GM21717 (cell line): Measurements from ENCODE around the gene INPP5A.

ENCODE experiments used
- ATAC-seq: cut with Tn5 transposase; IDR thresholded peaks from one replicate; pipeline ENCODE4 v1.9.1; 2021; ENCODE audit warnings: mild to moderate bottlenecking, moderate library complexity; ENCODE audit not compliant: unreplicated experiment

INPP5A gene

DNA sequence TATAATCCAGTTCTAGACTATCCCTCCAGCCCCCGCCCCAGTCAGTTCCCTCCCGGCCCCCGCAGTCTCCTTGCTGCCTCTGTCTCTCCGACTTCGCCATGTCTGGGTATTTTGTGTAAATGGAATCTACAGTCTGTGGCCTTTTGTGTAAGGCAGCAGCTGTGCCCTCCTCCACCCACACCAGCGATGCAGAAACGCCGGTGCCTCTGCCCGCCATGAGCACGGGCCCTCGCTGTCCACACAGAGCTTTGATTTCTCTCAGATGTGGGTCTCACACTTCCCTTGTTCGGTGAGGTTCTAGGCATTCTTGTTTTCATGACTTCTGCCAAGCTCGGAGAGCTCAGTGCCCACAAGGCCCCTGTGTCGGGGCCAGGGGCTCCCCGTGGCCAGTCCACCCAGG lies 210.5 kb downstream of the INPP5A start:
- no peak for ATAC-seq

DNA sequence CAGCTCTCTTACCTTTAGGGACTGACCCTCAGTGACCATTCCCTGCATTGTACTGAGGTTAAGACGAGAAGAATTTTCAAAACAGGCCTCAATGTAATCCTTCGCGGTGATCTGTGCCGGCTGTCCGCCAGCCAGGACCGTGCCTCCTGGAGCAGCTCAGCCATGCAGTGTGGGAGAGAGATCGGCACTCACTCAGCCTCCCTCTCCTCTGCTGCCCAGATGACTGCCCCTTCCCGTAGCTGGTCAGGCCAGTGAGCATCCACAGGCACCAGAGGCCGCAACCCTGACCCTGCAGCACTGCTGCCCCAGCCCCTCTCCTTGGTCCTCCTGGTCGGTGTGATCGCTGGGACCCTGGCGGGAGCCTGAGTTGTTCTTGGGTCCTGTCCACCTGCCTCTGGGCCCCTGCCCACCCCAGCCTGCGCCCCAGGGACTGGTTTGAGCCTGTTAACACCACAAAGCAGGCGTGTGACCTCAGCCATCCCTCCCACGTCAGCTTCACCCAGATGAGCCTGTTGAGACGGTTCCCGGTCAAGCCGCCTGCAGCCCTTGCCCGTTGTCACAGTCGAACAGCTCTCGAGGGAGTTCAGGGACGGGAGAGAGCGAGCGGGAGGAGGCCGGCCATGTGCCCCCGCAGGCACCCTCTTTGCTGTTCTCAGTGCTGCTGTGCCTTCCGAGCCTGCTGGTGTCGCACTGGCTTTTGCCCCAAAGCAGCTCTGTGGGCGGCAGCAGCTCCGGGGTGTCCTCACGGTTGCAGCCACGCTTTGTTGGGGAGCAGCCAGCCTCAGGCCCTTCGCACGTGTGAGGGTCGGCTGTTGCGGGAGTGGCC lies 211.2 kb downstream of the INPP5A start:
- ATAC-seq: no peak

DNA sequence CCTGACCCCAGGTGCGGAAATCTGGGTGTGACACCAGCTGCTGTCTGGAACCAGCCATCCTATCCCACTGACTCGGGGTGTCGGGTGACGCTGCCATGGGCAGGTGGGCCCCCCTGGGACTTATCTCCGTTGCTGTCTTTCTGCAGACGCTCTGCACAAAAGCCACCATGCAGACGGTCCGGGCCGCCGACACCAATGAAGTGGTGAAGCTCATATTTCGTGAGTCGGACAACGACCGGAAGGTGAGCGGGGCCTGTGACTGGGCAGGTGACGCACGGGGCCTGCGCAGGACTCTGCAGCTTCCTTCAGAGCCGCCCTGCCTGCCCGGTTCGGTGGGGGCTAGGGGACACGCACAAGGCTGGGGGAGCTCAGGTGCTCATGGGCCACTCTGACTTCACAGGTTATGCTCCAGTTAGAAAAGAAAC lies 211.8 kb downstream of the INPP5A start:
- ATAC-seq: no peak

- no peak for ATAC-seq
These were observed 213.3 kb downstream of the INPP5A start for GRCh38 chr10:132750936-132751335.

- no peak for ATAC-seq
These were observed 214.8 kb downstream of the INPP5A start for GRCh38 chr10:132752378-132752777.

DNA sequence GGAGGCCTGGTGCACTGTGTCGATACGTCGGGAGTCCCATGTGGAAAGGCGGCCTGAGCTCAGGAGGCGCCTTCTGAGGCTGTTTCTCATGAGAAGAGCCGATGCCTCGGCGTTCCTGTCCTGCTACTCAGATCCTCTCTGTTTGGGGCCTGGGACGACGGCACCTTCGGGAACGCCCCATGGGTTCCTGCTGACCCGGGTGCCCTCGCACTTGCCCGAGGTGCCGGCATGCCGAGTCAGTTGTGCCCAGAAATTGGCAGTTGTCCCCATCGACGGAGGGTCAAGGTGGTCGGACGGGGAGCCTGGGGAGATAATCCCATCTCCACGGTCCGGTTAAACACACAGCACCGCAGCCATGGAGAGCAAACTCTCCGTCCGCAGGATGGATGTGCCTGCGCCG lies 215.4 kb downstream of the INPP5A start:
- ATAC-seq: no peak

DNA sequence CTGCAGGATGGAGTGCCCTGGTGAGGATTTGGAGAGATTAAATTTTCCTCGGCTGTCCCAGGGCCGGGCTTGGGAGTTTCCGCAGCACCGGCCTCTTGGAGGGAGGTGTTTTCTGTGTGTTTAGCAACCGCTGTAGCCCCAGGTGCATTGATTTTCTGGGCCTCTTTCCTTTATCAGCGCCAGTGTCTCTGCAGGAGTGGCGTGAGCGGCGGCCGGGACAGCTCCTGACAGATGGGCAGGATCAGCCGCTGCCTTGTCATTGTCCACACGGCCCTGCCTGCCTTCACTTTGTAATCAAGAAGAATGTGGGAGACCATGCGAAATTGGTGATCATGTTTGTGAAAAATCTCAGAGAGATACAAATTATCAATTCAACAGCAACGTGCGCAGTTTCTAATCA lies 216.0 kb downstream of the INPP5A start:
- ATAC-seq: no peak

DNA sequence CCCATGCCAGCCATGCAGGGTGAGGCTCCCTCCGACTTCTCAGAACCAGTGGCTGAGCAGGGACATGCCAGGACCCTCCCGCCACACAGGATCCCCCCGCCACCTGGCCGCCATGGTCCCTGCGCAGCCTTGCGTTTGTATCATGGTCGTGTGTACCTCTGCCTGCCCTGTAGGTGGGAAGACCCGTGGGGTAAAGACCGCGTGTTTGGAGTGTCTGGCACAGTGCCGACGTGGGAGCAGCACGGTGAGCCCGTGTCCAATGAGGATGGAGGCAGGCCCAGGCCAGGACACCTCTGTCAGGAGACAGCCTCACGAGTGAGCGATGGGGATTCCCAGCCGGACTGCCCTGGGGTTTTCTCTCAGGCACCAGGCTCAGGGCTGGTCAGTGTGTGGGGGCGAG lies 216.5 kb downstream of the INPP5A start:
- ATAC-seq: no peak

DNA sequence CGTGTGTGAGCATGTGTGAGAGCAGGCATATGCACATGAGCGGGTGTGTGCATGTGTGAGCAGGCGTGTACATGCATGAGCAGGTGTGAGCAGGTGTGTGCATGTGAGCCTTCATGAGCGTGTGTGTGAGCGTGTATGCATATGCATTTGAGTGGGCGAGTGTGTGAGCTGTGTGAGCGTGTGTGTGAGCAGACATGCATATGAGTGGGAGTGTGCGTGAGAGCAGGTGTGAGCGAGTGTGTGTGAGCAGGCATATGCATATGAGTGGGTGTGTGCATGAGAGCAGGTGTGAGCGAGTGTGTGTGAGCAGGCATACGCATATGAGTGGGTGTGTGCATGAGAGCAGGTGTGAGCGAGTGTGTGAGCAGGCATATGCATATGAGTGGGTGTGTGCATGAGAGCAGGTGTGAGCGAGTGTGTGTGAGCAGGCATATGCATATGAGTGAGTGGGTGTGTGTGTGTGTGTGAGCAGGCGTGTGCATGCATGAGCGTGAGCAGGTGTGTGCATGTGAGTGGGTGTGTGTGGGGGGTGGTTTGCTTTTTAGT lies 217.7 kb downstream of the INPP5A start:
- no peak for ATAC-seq

GRCh38 chr10:132756591-132756990 lies 219.0 kb downstream of the INPP5A start:
- ATAC-seq: no peak

DNA sequence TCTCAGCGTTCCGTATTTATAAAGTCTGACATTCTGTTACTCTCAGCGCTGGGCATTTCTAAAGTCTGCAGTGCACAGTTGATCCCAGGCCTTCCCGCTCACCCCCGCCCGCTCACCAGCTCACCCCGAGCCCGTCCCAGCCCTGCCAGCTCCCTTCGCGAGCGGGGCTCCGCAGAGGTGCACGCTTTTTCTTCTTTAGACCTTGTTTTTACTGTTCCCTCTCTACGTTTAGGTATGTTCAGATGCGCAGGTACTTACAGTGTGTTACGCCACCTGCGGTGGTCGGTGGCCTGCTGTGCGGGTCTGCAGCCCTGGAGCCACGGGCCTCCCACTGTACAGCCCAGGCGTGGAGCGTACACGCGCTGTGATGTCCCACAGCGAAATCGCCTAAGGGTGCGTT lies 219.6 kb downstream of the INPP5A start:
- no peak for ATAC-seq

GRCh38 chr10:132758865-132759264 lies 221.3 kb downstream of the INPP5A start:
- ATAC-seq: no peak

DNA sequence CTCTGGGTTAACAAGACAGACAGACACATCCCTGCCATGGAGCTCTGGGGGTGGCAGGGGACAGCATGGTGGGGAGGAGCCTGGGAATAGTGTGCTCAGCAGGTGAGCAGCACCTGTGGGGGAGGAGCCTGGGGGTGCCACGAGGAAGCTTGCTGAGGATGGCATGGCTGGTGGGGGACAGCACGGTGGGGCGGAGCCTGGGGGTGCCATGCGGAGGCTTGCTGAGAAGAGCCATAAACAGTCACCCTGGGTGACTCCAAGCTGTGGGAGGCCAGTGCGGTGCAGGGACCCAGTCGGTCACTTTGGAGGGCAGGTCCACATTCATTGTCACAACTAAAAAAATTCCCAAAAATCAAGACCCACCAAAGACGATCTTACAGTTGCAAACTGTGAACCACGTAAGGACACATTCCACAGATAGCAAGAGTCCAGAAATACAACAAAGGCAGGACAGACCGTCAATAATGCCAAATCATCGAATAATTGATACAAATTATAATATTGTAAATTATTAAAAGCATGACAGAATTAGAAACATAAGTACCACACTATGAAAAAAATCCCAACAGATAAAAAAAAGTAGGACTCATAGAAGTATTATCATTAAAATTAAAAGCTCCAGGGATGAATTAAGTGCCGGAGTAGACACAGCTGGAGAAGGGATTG lies 223.9 kb downstream of the INPP5A start:
- ATAC-seq: no peak

GRCh38 chr10:132762267-132762666 lies 224.7 kb downstream of the INPP5A start:
- ATAC-seq: no peak

DNA sequence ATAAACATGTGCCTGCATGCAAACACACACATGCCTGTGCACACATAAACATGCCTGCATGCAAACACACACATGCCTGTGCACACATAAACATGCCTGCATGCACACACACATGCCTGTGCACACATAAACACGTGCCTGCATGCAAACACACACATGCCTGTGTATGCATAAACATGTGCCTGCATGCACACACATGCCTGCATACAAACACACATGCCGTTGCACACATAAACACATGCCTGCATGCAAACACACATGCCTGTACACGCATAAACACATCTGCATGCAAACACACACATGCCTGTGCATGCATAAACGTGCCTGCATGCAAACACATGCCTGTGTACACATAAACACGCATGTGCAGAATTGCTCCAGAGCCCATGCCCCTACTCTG lies 226.0 kb downstream of the INPP5A start:
- ATAC-seq: no peak

DNA sequence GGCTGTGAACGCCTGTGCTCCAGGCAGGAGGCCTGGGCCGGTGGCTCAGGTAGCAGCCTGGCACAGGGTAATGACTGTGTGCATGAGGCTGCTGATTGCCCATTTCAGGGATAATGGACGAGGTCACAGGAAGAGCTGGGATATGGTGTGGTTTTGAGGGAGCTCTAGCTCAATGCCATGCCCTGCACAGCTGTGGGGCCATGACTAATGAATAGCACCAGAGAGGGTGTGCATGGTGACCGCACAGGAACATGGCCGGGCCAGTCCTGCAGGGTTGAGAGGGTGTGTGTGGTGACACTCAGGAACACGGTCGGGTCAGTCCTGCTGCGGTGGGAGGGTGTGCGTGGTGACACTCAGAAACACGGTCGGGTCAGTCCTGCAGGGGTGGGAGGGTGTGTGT lies 226.5 kb downstream of the INPP5A start:
- no peak for ATAC-seq

DNA sequence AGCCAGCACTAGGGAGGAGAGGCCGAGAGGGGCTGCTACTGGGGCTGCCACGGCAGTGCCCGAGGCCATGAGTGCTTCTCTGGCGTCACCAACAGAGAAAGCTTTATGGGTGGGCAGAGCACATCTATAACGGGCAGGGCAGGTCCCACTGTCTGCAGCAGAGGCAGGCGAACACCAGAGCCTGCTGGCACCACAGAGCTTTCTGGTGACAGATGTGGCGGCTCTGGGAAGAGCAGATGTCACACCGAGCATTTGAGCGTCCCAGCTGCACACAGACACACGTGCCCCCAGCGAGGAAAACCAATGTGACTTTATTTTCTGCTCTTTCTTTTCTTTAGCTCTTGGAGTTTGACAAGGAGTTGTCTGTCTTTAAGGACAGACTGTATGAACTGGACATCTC lies 227.8 kb downstream of the INPP5A start:
- no peak for ATAC-seq

DNA sequence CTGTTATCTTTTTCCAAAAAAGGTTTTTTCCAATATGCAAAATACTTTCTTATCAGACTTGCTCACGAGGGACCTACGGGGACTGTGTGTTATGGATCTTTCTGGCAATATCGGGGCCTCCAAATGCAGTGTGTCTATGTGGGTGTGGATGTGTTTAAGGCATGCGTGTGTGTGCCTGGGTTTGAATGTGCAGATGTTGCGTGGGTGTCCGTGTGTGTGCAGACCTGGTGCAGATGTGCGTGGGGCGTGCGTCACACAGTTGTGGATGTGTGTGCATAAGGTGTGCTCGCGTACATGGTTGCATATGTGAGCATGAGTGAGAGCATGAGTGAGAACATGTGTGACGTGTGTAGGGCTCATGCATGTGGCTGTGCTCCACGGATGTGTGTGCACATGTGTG lies 228.7 kb downstream of the INPP5A start:
- no peak for ATAC-seq

- ATAC-seq: no peak
These were observed 231.0 kb downstream of the INPP5A start for GRCh38 chr10:132768346-132769248.

DNA sequence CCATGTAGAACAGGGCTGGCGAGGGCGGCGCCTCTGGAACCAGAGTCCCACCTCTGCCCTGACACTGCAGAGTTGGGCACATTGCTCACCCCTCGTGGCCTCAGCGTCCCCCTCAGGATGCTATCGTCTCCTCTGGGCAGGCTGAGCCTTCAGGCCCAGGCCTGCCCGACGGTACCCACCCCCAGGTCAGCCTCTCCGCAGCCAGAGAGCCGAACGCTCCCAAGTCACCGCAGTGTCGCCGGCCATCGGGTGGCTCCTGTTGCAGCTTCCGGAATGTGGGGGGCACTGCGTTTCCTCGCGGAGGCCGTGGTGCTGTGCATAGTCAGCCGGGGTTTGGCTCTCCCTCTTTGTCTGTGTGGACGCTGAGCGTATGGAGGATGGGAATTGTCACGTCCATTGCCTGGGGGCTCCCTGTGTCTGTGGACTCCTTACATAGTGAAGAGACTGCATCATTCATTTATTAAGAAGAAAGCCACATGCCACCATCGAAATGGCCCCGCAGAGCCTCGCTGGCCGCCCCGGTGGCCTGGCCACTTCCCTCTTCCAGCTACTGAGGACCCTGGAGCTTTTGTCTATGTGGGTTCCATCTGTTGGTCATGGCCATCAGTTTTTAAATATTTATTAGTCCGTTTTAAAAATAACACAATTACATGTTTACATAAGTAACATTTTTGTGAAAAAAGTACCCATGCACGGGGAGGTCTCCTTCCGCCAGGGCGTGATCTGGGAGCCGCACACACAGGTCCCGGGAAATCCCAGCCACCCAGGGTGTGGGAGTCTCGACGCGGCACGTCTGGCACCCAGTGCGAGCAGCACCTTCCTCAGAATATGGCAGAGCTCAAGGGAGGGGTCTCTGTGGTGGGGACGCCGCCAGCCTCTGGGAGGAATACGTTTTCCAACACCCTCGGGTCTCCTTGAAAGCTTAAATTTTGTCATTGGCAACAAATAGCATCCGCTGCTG lies 232.8 kb downstream of the INPP5A start:
- no peak for ATAC-seq
